Body of pancreas (tissue), 4 donors: Measurements from ENCODE around the gene FTCD. TPM values are rescaled to one million over a fixed set of nuclear protein-coding genes. Genes with fewer than 3 reads are reported as not detected.

Source experiments
- ATAC-seq: fragments of 150-250 bp; one replicate; pipeline ENCODE4 v1.9.1; 2016
- DNase-seq, 4 donors: peaks; one replicate each; pipeline ENCODE4 v3.0.0-alpha.2; 2019
- H3K27ac ChIP-seq, 4 donors: fragments of 200-600 bp; sonication (generic); 1 replicate in 3 of 4; 2 replicates in 1 of 4; pipeline versions ENCODE4 v1.5.1 to v1.6.1; 2016 to 2019; ENCODE audit warnings: mild to moderate bottlenecking in 1 of 4, mixed read lengths in 1 of 4, moderate library complexity in 1 of 4
- H3K27me3 ChIP-seq, 2 donors: fragments of 200-600 bp; sonication (generic); one replicate each; pipeline ENCODE4 v1.6.0; 2016; ENCODE audit warnings: mild to moderate bottlenecking in 1 of 2
- H3K36me3 ChIP-seq, 2 donors: fragments of 200-600 bp; sonication (generic); replicated peaks in 1 of 2; 2 replicates each; pipeline ENCODE4 v1.5.1; 2016; ENCODE audit warnings: low read depth in 2 of 2; ENCODE audit not compliant: insufficient read depth in 1 of 2
- H3K4me1 ChIP-seq: fragments of 200-600 bp; sonication (generic); one replicate; pipeline ENCODE4 v1.6.0; 2016
- H3K4me3 ChIP-seq, 2 donors: fragments of 200-600 bp; sonication (generic); 1 replicate in 1 of 2; 2 replicates in 1 of 2; pipeline ENCODE4 v1.5.1; 2016 to 2019
- H3K9me3 ChIP-seq, 3 donors: fragments of 200-600 bp; sonication (generic); 1 replicate in 2 of 3; 2 replicates in 1 of 3; pipeline ENCODE4 v1.5.1; 2016
- CTCF ChIP-seq, 7 experiments: fragments of 450-650 bp in 4 of 7; fragments of 200-600 bp in 3 of 7; sonication (generic) in 3 of 7; IDR thresholded peaks; one replicate each; pipeline ENCODE4 v1.5.1; 2016 to 2019; ENCODE audit warnings: antibody characterized with exemption in 7 of 7
- POLR2A ChIP-seq, 3 donors: fragments of 450-650 bp; IDR thresholded peaks; one replicate each; pipeline ENCODE4 v1.6.1; 2016; ENCODE audit warnings: antibody characterized with exemption in 3 of 3, mild to moderate bottlenecking in 2 of 3
- WGBS, 2 donors: methylation state at CpG; one replicate each; pipeline ENCODE4 v1.1.5; 2017; 5-methylcytosine and 5-hydroxymethylcytosine counted together
- intact Hi-C: fragments of 100-400 bp; cut with DNase I; formaldehyde crosslinking; loops from one replicate; pipeline ENCODE4 v1.15.1; 2023
- total RNA-seq, 2 donors: library from RNA; depleted of rRNA; stranded (reverse); fragments of >200 nt; gene quantifications; one replicate each; pipeline ENCODE4 v1.1.0, GENCODE V29; 2016

Gene FTCD
- total RNA-seq, 2 donors from 2014 or later: 0.33 TPM; not detected in 1

- intact Hi-C loops: no loop called here
- ATAC-seq: no peak
- Histone ChIP-seq H3K27ac (no peak overlapping the region), H3K9me3 (peaks cover 0 to 4% (median 0%) of the 10 kb centered on the region in 3 donors), H3K4me3 (no peak overlapping the region), H3K27me3 (no peaks in the 10 kb centered on the region), H3K36me3 (no peaks in the 10 kb centered on the region), H3K4me1 (no peaks in the 10 kb centered on the region)
- DNase-seq: peak in 2 of 4 donors; percentile 3 to 5
- TF ChIP-seq CTCF (IDR thresholded peaks at IDR 0.05) (no peak), POLR2A (IDR thresholded peaks at IDR 0.05) (no peak)
- WGBS, 2 donors: 62 to 68% methylated on average over 9 to 29 of the region's 29 CpGs
These were observed 37.6 kb downstream of the FTCD start for GRCh38 chr21:46117586-46118315.

GRCh38 chr21:46116776-46117585 is 38.4 kb downstream of the FTCD start:
- 67 to 73% methylated on average over 6 to 24 of the region's 24 CpGs for WGBS, 2 donors
- no peaks in the 10 kb centered on the region for H3K27me3 ChIP-seq
- H3K9me3 ChIP-seq: peaks cover 0 to 4% (median 0%) of the 10 kb centered on the region in 3 donors
- no peaks in the 10 kb centered on the region for H3K4me1 ChIP-seq
- H3K4me3 ChIP-seq: no peak overlapping the region
- ATAC-seq (no peak), DNase-seq (peak in 2 of 4 donors; percentile 3 to 6)
- intact Hi-C loops: no loop called here
- no peak overlapping the region for H3K27ac ChIP-seq
- no peaks in the 10 kb centered on the region for H3K36me3 ChIP-seq
- TF ChIP-seq CTCF (IDR thresholded peaks at IDR 0.05): no peak
- TF ChIP-seq POLR2A (IDR thresholded peaks at IDR 0.05): no peak

GRCh38 chr21:46116189-46116775 is 39.1 kb downstream of the FTCD start:
- Histone ChIP-seq H3K36me3 (no peaks in the 10 kb centered on the region), H3K27me3 (no peaks in the 10 kb centered on the region), H3K4me3 (no peak overlapping the region), H3K4me1 (no peaks in the 10 kb centered on the region), H3K27ac (no peak overlapping the region), H3K9me3 (peaks cover 0 to 4% (median 0%) of the 10 kb centered on the region in 3 donors)
- TF ChIP-seq CTCF (IDR thresholded peaks at IDR 0.05) (no peak), POLR2A (IDR thresholded peaks at IDR 0.05) (no peak)
- peak in 1 of 4 donors; percentile 1 for DNase-seq
- whole genome bisulfite sequencing, 2 donors: 83% methylated on average over 8 to 20 of the region's 20 CpGs
- intact Hi-C loops: no loop called here
- ATAC-seq: no peak

- no peaks in the 10 kb centered on the region for H3K4me1 ChIP-seq
- DNase-seq (peak in 1 of 4 donors; percentile 1), ATAC-seq (no peak)
- peaks cover 0 to 4% (median 0%) of the 10 kb centered on the region in 3 donors for H3K9me3 ChIP-seq
- WGBS, 2 donors: 77 to 80% methylated on average over 10 to 13 of the region's 17 CpGs
- no peaks in the 10 kb centered on the region for H3K27me3 ChIP-seq
- no peak for TF ChIP-seq CTCF (IDR thresholded peaks at IDR 0.05)
- no peak for TF ChIP-seq POLR2A (IDR thresholded peaks at IDR 0.05)
- H3K36me3 ChIP-seq: no peaks in the 10 kb centered on the region
- intact Hi-C loops: no loop called here
- no peak overlapping the region for H3K27ac ChIP-seq
- no peak overlapping the region for H3K4me3 ChIP-seq
These were observed 39.8 kb downstream of the FTCD start for GRCh38 chr21:46115441-46116188.
